Heart left ventricle (tissue), 13 donors: Measurements from ENCODE around the gene LRRTM4.

Experiments
- CTCF ChIP-seq, 12 donors: fragments of 200-600 bp; sonication (generic) in 4 of 12; IDR thresholded peaks; one replicate each; pipeline versions ENCODE4 v1.5.0 to v1.8.0; 2018 to 2022; ENCODE audit warnings: antibody characterized with exemption in 12 of 12, mild to moderate bottlenecking in 5 of 12
- POLR2A ChIP-seq, 2 donors: fragments of 450-650 bp; IDR thresholded peaks; one replicate each; pipeline ENCODE4 v1.6.1; 2017; ENCODE audit warnings: antibody characterized with exemption in 2 of 2, mild to moderate bottlenecking in 2 of 2, moderate library complexity in 2 of 2
- donor health status: ischemic (EF 13 %, LVEDD 7.1; RV severe dilation, severe dysfunction).
- donor health status: DM: no; HTN: yes; CAD: no.
- donor health status: DM: no; HTN: no; CAD: no.
- donor health status: ischemic (EF 25% LVEDD 6.9; RV normal size, moderate dysfunction).
- donor health status: ischemic (EF 25% LVEDD 5.7; RV mildly dilated, moderate dysfunction).
- donor health status: ischemic (EF 35%, LVEDD 5.7; RV mildly dilated, moderate dysfunction).
- donor health status: nonischemic (EF 11% LVEDD 7.7; RV severe dilation, severe dysfunction).
- donor health status: DM: yes; HTN: yes; CAD: no.
- donor health status: PGD.
- donor health status: ischemic (EF 29% LVEDD 5.4; RV normal size, mild dysfunction).
- donor health status: nonischemic (EF 23%, LVEDD 6.1; RV moderate dilation, normal function).

- TF ChIP-seq POLR2A (IDR thresholded peaks at IDR 0.05) (no peak), CTCF (IDR thresholded peaks at IDR 0.05) (no peak)
These were observed 713.4 kb downstream of the LRRTM4 start for GRCh38 chr2:76808732-76809131.
